Tibial artery (tissue), 4 donors: ENCODE measurements around the gene GREB1L.
"Not testable (repeated sequence)": the region's sequence is repeated elsewhere in the genome, so short reads cannot be mapped to it uniquely, and the experiment has no call there.

Experiments used
- DNase-seq, 2 donors: peaks; one replicate each; pipeline ENCODE4 v3.0.0-alpha.2; 2019
- H3K27ac ChIP-seq, 2 donors: fragments of 200-600 bp; sonication (generic) in 1 of 2; 1 replicate in 1 of 2; 2 replicates in 1 of 2; pipeline ENCODE4 v1.5.1; 2018 to 2019; ENCODE audit warnings: mild to moderate bottlenecking in 1 of 2
- H3K27me3 ChIP-seq, 2 donors: fragments of 200-600 bp; sonication (generic) in 1 of 2; one replicate each; pipeline versions ENCODE4 v1.5.1 to v1.6.0; 2016 to 2019
- H3K36me3 ChIP-seq, 3 donors: fragments of 200-600 bp; sonication (generic) in 2 of 3; one replicate each; pipeline ENCODE4 v1.5.1; 2016 to 2019; ENCODE audit warnings: mild to moderate bottlenecking in 2 of 3
- H3K4me1 ChIP-seq, 4 donors: fragments of 200-600 bp; sonication (generic) in 2 of 4; 1 replicate in 3 of 4; 2 replicates in 1 of 4; pipeline ENCODE4 v1.5.1; 2016 to 2019
- H3K4me3 ChIP-seq, 2 donors: fragments of 200-600 bp; sonication (generic) in 1 of 2; 1 replicate in 1 of 2; 2 replicates in 1 of 2; pipeline ENCODE4 v1.5.1; 2018 to 2019; ENCODE audit warnings: mild to moderate bottlenecking in 2 of 2
- H3K9me3 ChIP-seq, 3 donors: fragments of 200-600 bp; sonication (generic) in 1 of 3; one replicate each; pipeline ENCODE4 v1.5.1; 2016 to 2019
- intact Hi-C: fragments of 100-400 bp; cut with DNase I; formaldehyde crosslinking; loops from one replicate; pipeline ENCODE4 v1.15.0; 2023; ENCODE audit warnings: low total_unique reads
- TF ChIP-seq, protein P1 (sequence below), 2 experiments: fragments of 200-600 bp in 1 of 2; fragments of 450-650 bp in 1 of 2; IDR thresholded peaks; one replicate each; pipeline ENCODE4 v1.5.1; 2017 to 2019; ENCODE audit warnings: antibody characterized with exemption in 2 of 2, mild to moderate bottlenecking in 1 of 2, moderate library complexity in 1 of 2

The GREB1L gene

DNA sequence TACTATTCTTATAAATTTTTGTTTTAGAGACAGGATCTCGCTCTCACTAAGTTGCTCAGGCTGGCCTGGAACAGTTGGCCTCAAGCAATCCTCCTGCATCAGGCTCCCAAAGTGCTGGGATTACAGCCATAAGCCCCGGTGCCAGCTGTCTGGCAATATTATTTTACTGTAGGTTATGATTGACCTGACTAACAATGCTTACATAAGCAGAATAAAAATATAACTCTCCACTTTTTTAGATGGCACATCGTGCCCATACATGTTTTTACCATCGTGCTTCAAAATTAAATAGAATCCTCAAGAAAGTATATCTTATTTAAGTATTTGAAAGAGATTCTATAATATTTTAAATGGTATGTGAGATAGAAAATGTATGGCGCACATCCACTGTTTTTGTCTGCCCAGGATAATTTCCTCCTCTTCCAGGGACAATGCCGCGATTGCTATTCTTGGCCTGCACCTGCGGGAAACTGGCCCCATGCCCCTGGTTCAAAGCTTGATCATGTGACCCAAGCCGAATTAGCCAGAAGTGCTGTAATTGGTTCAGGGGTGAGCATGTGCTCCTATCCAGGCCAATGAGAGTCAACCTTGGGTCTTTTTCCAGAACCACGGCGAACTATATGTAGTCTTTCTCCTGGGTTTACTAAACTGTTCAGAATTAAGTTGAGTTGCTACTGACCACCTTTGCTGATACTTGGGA, 38.3 kb upstream of the GREB1L start:
- H3K4me3 ChIP-seq, result no peak overlapping the region
- no peak for DNase-seq
- TF ChIP-seq, protein P1, sequence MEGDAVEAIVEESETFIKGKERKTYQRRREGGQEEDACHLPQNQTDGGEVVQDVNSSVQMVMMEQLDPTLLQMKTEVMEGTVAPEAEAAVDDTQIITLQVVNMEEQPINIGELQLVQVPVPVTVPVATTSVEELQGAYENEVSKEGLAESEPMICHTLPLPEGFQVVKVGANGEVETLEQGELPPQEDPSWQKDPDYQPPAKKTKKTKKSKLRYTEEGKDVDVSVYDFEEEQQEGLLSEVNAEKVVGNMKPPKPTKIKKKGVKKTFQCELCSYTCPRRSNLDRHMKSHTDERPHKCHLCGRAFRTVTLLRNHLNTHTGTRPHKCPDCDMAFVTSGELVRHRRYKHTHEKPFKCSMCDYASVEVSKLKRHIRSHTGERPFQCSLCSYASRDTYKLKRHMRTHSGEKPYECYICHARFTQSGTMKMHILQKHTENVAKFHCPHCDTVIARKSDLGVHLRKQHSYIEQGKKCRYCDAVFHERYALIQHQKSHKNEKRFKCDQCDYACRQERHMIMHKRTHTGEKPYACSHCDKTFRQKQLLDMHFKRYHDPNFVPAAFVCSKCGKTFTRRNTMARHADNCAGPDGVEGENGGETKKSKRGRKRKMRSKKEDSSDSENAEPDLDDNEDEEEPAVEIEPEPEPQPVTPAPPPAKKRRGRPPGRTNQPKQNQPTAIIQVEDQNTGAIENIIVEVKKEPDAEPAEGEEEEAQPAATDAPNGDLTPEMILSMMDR (IDR thresholded peaks at IDR 0.05), result no peak
- H3K36me3 ChIP-seq, result no peaks in the 10 kb centered on the region
- intact Hi-C loops, result no loop called here
- peaks cover 0 to 4% of the 10 kb centered on the region in 2 donors for H3K27me3 ChIP-seq
- no peaks in the 10 kb centered on the region for H3K4me1 ChIP-seq
- no peak overlapping the region for H3K27ac ChIP-seq
- H3K9me3 ChIP-seq, result no peaks in the 10 kb centered on the region

DNA sequence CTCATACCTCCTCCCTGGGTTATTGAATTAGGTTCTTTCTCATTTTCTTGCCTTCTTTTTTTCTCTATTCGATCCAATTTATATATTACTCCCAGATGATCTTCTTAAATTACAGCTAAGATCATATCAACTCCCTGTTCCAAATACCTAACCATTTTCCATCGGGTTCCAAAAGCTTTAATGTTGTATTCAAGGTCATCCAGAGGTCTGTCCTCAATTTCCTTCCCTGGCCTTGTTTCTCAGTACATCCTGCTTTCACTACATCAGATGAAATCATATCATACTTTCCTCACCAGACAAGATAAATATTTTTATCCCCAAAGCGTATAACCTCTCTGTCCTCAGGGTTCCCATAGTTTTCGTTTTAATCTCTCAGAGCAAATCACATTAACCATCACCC, 36.3 kb upstream of the GREB1L start:
- H3K4me1 ChIP-seq, result no peaks in the 10 kb centered on the region
- no peak overlapping the region for H3K4me3 ChIP-seq
- no peak overlapping the region for H3K27ac ChIP-seq
- DNase-seq, result no peak
- H3K9me3 ChIP-seq, result no peaks in the 10 kb centered on the region
- TF ChIP-seq, protein P1 (IDR thresholded peaks at IDR 0.05), result no peak
- H3K27me3 ChIP-seq, result peaks cover 0 to under 1% of the 10 kb centered on the region in 2 donors
- no peaks in the 10 kb centered on the region for H3K36me3 ChIP-seq
- intact Hi-C loops, result no loop called here

DNA sequence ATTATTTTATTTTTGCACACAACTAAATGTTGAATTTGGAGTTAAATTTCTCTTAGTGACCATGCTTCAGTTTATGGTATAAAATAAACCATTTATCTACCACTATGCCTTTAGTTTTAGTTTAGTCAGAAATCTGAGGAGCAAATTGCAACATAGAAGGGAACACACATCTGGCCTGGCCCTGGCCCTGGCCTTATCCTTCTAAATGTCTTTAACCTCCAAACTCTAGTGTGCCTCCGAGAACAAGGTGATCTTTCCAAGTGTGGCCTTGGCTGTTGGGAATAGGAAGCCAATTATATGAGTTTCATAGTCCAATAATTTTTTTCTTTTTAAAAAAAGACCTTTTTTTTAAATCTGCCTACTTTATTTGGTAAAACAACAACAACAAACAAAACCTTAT, 31.8 kb upstream of the GREB1L start:
- no peak for DNase-seq
- TF ChIP-seq, protein P1 (IDR thresholded peaks at IDR 0.05), result no peak
- intact Hi-C loops, result no loop called here

DNA sequence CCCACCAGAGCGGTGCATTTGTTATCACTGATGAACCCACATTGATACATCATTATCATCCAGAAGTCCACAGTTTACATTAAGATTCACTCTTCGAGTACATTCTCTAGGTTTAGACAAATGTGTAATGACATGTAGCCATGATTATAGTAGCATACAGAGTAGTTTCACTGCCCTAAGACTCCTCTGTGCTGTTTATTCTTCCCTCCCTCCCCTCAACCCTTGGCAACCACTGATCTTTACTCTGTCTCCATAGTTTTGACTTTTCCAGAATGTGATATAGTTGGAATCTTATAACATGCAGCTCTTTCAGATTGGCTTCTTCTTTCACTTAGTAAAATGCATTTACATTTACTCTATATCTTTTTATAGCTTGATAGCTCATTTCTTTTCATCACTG, 31.2 kb upstream of the GREB1L start:
- no peaks in the 10 kb centered on the region for H3K9me3 ChIP-seq
- H3K27me3 ChIP-seq, result no peaks in the 10 kb centered on the region
- H3K4me1 ChIP-seq, result no peaks in the 10 kb centered on the region
- no peak overlapping the region for H3K27ac ChIP-seq
- no peak for DNase-seq
- TF ChIP-seq, protein P1 (IDR thresholded peaks at IDR 0.05), result no peak
- H3K36me3 ChIP-seq, result no peaks in the 10 kb centered on the region
- H3K4me3 ChIP-seq, result no peak overlapping the region
- intact Hi-C loops, result no loop called here

More for the DNA sequence above, 31.8 kb upstream of the GREB1L start:
- H3K27ac ChIP-seq, result no peak overlapping the region
- H3K4me3 ChIP-seq, result no peak overlapping the region
- no peaks in the 10 kb centered on the region for H3K9me3 ChIP-seq
- no peaks in the 10 kb centered on the region for H3K4me1 ChIP-seq
- H3K27me3 ChIP-seq, result no peaks in the 10 kb centered on the region
- no peaks in the 10 kb centered on the region for H3K36me3 ChIP-seq

DNA sequence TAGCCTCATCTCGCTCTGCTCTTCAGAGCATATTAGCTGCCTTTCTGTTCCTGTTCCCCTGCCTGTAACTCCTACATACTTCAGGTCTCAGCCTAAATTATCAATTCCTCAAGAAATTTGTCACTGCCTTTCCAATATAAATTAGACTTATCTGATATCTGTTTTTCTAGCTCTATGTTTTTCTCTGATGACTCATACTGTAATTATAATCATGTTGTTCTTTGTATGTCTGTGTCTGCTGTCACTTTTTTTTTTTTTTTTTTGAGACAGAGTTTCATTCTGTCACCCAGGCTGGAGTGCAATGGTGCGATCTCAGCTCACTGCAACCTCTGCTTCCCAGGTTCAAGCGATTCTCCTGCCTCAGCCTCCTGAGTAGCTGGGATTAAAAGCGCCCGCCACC, 27.6 kb upstream of the GREB1L start:
- H3K27me3 ChIP-seq, intact Hi-C loops, H3K27ac ChIP-seq, DNase-seq, H3K36me3 ChIP-seq, H3K9me3 ChIP-seq, H3K4me1 ChIP-seq, H3K4me3 ChIP-seq: not testable (repeated sequence)

DNA sequence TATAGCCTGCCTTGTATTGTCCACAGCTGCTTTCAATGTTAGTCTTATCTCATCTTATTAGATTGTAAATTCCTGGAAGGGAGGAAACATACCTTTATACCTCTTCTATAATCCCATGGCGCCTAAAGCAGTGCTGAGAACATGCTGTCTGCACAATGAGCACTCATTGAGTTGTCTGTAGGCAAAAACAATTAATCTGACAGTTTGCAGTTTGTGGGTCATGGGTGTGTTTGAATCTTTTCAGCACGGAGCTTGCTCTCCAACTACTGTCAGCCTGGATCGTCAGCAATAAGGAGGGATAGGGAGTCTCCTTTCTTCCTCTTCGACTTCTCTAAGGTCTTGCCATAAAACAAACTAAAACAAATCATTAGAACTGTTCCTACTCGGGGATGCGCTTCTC, 26.5 kb upstream of the GREB1L start:
- Histone ChIP-seq H3K4me1 (no peaks in the 10 kb centered on the region), H3K27ac (no peak overlapping the region), H3K9me3 (no peaks in the 10 kb centered on the region), H3K4me3 (no peak overlapping the region), H3K27me3 (no peaks in the 10 kb centered on the region), H3K36me3 (no peaks in the 10 kb centered on the region)
- intact Hi-C loops, result no loop called here
- TF ChIP-seq, protein P1 (IDR thresholded peaks at IDR 0.05), result no peak
- DNase-seq, result no peak
